Osteoblast (primary cell): ENCODE data around the gene PHETA2. TPM values are rescaled to one million over a fixed set of nuclear protein-coding genes. Genes with fewer than 3 reads are reported as not detected.
A peak's percentile ranks its signal among the peaks of the same experiment; 100 is the strongest.

Experiments
- DNase-seq: peaks from one replicate; pipeline ENCODE4 v3.0.0; 2011; ENCODE audit warnings: low spot score, mixed read lengths; ENCODE audit not compliant: insufficient read length; ENCODE audit errors: missing footprints
- H2AFZ ChIP-seq: 2 replicates; pipeline ENCODE4 v1.6.0; 2011; ENCODE audit warnings: mild to moderate bottlenecking, low read length
- H3K27ac ChIP-seq: 2 replicates; pipeline ENCODE4 v1.5.1; 2011; ENCODE audit warnings: mild to moderate bottlenecking, low read depth, low read length, moderate library complexity
- H3K27me3 ChIP-seq: 2 replicates; pipeline ENCODE4 v1.6.0; 2012; ENCODE audit warnings: mild to moderate bottlenecking, control low read depth, inconsistent platforms, low read length, moderate library complexity; ENCODE audit not compliant: insufficient read depth
- H3K36me3 ChIP-seq: 2 replicates; pipeline ENCODE4 v1.5.1; 2011; ENCODE audit warnings: mild to moderate bottlenecking, low read length, control low read depth, moderate library complexity; ENCODE audit not compliant: insufficient read depth
- H3K4me1 ChIP-seq: 2 replicates; pipeline ENCODE4 v1.5.1; 2011; ENCODE audit warnings: mild to moderate bottlenecking, low read length, control low read depth, moderate library complexity; ENCODE audit not compliant: insufficient read depth
- H3K4me2 ChIP-seq: 2 replicates; pipeline ENCODE4 v1.6.0; 2011; ENCODE audit warnings: mild to moderate bottlenecking, low read length; ENCODE audit not compliant: insufficient read depth
- H3K4me3 ChIP-seq: fragments of 200-600 bp; sonication (generic); 3 replicates; pipeline ENCODE4 v1.5.1; 2012; ENCODE audit warnings: mild to moderate bottlenecking, low read length, inconsistent platforms; ENCODE audit not compliant: insufficient read depth
- H3K79me2 ChIP-seq: 2 replicates; pipeline ENCODE4 v1.6.0; 2012; ENCODE audit warnings: mild to moderate bottlenecking, low read length, control low read depth, inconsistent platforms; ENCODE audit not compliant: insufficient read depth
- H3K9me3 ChIP-seq: 2 replicates; pipeline ENCODE4 v1.5.1; 2011; ENCODE audit warnings: low read depth, low read length, control low read depth
- H4K20me1 ChIP-seq: 2 replicates; pipeline ENCODE4 v1.6.0; 2012; ENCODE audit warnings: mild to moderate bottlenecking, low read length, control low read depth; ENCODE audit not compliant: insufficient read depth
- CTCF ChIP-seq: IDR thresholded peaks from 2 replicates; pipeline ENCODE4 v1.5.1; 2011; ENCODE audit warnings: mild to moderate bottlenecking, low read depth, low read length, moderate library complexity; ENCODE audit errors: extremely low read depth
- total RNA-seq: library from RNA; depleted of rRNA; stranded (reverse); fragments of >200 nt; gene quantifications from 2 replicates; pipeline ENCODE4 v1.2.3, GENCODE V29; 2012

Gene PHETA2
- total RNA-seq, 1 donor = 23.9 TPM

- no peak for TF ChIP-seq CTCF
- Histone ChIP-seq H2AFZ (no peak overlapping the region), H3K4me3 (no peak overlapping the region), H4K20me1 (no peaks in the 10 kb centered on the region), H3K4me1 (no peaks in the 10 kb centered on the region), H3K9me3 (no peaks in the 10 kb centered on the region), H3K79me2 (no peaks in the 10 kb centered on the region), H3K27me3 (no peaks in the 10 kb centered on the region), H3K36me3 (no peaks in the 10 kb centered on the region), H3K4me2 (no peak overlapping the region), H3K27ac (no peak overlapping the region)
- DNase-seq = no peak
Measured at GRCh38 chr22:42050641-42051180, 23.3 kb upstream of the PHETA2 start.

GRCh38 chr22:42052765-42053164, 21.3 kb upstream of the PHETA2 start:
- DNase-seq = no peak
- H3K36me3 ChIP-seq = no peaks in the 10 kb centered on the region
- H3K4me3 ChIP-seq = no peak overlapping the region
- no peak for TF ChIP-seq CTCF
- H3K9me3 ChIP-seq = peaks cover 5% of the 10 kb centered on the region
- H3K4me1 ChIP-seq = no peaks in the 10 kb centered on the region
- no peak overlapping the region for H3K27ac ChIP-seq
- no peak overlapping the region for H2AFZ ChIP-seq
- H3K27me3 ChIP-seq = no peaks in the 10 kb centered on the region
- H3K4me2 ChIP-seq = no peak overlapping the region
- no peaks in the 10 kb centered on the region for H4K20me1 ChIP-seq
- no peaks in the 10 kb centered on the region for H3K79me2 ChIP-seq

GRCh38 chr22:42056757-42057511, 17.1 kb upstream of the PHETA2 start:
- H3K4me2 ChIP-seq = no peak overlapping the region
- DNase-seq = peak; percentile 11
- no peak overlapping the region for H2AFZ ChIP-seq
- no peaks in the 10 kb centered on the region for H4K20me1 ChIP-seq
- H3K27me3 ChIP-seq = no peaks in the 10 kb centered on the region
- no peak overlapping the region for H3K4me3 ChIP-seq
- H3K79me2 ChIP-seq = no peaks in the 10 kb centered on the region
- H3K4me1 ChIP-seq = no peaks in the 10 kb centered on the region
- peaks cover 5% of the 10 kb centered on the region for H3K9me3 ChIP-seq
- peaks cover 13% of the 10 kb centered on the region for H3K36me3 ChIP-seq
- H3K27ac ChIP-seq = no peak overlapping the region
- no peak for TF ChIP-seq CTCF

GRCh38 chr22:42060489-42060888, 13.6 kb upstream of the PHETA2 start:
- Histone ChIP-seq H3K79me2 (no peaks in the 10 kb centered on the region), H3K36me3 (peaks cover 14% of the 10 kb centered on the region), H4K20me1 (no peaks in the 10 kb centered on the region), H3K4me1 (no peaks in the 10 kb centered on the region), H3K27me3 (no peaks in the 10 kb centered on the region), H3K4me3 (no peak overlapping the region), H3K9me3 (peaks cover 5% of the 10 kb centered on the region), H3K27ac (no peak overlapping the region), H2AFZ (no peak overlapping the region), H3K4me2 (no peak overlapping the region)
- no peak for DNase-seq
- TF ChIP-seq CTCF = no peak
